GM20431 (cell line): ENCODE data around the gene SLC43A2.
"Not testable (repeated sequence)": the region's sequence is repeated elsewhere in the genome, so short reads cannot be mapped to it uniquely, and the experiment has no call there.

Source experiments
- in situ Hi-C: fragments of 300-500 bp; cut with MseI, MboI; formaldehyde crosslinking; loops from one replicate; pipeline ENCODE4 v1.15.0; 2020; ENCODE audit warnings: low sequenced_read_pairs; ENCODE audit not compliant: unreplicated experiment

Gene SLC43A2

DNA sequence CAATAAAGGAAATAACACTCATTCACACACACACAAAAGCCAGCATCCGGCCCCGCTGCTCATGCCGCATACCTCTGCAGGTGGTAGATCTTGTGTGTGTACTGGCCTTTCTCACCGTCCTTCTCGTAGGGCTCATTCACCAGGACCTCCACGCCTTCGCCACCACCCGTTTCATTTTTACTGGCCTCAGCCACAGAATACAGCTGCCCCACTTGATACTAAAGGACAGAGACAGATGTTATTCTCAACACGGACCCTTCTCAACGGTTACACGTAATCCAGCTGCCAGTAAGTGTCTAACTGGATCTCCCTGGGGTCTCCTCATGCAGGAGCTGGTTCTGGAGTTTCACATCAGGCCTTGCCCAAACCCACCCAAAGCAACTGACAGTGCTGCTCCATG lies 75.7 kb downstream of the SLC43A2 start:
- in situ Hi-C loops, result no loop called here

DNA sequence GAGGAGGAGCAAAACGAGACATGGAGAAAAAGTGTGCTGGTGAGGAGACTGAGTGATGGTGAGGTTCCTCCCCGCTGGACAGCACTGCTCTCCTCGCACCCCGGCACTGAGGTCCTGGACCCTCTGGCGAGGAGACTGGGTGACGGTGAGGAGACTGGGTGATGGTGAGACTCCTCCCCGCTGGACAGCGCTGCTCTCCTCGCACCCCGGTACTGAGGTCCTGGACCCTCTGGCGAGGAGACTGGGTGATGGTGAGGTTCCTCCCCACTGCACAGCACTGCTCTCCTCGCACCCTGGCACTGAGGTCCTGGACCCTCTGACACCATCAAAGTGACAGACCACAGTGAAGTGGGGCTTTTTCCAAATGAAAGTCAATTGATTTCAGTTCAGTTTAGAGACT lies 76.9 kb downstream of the SLC43A2 start:
- in situ Hi-C loops, result no loop called here

DNA sequence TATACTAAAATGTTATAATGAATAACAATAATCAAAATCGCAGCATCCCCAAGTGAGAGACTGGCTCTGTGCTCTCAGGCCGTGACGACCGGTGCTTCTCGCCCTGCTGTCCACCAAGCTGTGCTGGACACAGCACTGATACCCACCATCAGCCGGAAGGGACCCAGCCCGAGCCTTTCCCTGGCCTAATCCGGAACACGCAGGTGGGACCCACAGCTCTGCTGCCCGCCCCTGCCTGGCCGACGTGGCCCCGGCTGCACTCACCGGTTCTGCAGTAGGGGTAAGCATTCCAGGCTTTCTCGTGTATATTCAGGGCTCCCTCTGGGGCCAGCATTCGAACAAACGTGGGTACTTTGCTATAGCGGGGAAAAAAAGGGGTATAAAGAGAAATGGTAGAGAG lies 80.6 kb downstream of the SLC43A2 start:
- in situ Hi-C loops, result no loop called here

DNA sequence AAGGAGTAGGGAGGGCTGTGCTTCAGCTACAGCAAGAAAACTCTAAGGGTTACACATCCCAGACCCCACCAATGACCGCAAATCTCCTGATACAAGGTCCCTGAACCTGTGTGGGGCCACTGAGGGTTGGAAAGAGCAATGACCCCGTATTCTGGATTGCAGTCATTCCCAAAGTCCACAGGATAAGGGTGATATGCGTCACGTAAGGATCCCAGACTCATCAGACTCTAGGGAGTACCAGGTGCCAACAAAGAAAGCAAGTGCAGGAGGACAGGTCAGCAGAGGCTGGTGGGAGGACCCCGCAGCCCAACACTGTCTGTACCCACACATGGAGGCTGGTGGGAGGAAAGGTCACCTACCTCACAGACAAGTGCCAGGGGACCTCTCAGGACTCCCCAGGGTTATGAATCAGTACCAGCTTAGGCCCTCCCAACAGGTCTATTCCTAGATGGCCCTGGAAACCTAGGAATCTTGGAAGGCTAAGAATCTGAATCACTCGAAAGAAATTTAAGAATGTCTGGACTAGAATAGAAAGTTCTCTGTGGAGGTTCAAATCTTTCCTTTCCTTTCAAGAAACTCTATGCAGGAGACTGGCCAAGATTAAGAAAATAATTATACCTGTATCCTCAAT lies 82.2 kb downstream of the SLC43A2 start:
- in situ Hi-C loops, result no loop called here

DNA sequence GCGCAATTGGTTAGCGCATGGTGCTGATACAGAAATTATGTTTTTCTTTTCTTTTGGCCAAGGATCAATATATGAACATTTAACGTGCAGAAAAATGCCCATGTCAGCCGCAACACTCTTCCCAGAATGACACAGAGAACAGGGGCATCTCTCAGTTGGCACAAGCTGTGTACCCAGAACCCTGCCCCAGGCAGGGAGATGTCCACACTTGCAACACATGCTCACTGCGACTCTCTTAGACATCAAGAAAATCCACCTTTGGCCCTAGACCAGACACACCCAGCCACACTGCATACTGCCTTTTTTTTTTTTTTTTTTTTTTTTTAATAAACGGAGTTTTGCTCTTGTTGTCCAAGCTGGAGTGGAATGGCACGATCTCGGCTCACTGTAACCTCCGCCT lies 83.0 kb downstream of the SLC43A2 start:
- in situ Hi-C loops, result no loop called here

DNA sequence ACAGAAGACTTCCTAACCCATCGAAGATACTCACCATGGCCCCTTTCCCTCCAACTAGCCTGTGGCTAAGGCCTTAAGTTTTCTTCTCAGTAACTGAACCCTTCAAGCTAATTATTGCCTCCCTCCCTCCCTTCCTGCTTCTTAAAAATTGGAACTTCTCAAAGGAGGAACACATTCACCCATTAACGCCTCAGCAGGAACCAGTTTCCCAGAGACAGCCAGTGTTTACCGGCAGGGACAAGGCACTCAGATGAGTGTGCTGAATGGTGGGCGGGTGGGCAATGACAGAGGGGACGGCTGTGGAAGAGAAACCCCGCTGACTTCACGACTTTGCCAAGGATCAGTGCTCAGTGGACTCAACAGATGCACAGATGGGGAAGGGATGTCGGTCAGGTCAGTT lies 86.3 kb downstream of the SLC43A2 start:
- in situ Hi-C loops, result no loop called here

DNA sequence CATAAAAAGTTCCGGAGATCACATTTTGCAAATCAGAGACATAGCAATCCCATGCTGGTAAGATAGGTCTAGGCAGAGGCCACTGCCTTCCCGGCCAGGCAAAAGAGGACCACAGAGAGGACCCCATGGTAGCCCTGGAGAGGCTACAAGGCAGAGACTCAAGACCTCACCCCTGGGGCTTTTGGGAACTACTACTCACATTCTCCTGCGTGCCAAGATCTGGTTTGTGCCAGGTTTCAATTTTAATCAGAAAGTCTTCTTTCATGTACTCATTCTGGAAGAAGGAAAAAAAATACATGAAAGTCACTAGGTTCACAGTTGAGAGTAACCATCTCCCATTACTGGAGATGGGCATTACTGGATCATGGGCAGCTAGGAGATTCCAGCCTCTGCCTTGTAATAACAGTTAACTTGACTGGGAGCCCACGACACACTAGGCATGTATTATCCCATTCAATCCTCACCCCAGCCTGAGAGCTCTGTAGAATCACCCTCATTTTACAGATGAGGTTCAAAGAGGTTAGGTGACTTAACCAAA lies 87.2 kb downstream of the SLC43A2 start:
- in situ Hi-C loops, result no loop called here

DNA sequence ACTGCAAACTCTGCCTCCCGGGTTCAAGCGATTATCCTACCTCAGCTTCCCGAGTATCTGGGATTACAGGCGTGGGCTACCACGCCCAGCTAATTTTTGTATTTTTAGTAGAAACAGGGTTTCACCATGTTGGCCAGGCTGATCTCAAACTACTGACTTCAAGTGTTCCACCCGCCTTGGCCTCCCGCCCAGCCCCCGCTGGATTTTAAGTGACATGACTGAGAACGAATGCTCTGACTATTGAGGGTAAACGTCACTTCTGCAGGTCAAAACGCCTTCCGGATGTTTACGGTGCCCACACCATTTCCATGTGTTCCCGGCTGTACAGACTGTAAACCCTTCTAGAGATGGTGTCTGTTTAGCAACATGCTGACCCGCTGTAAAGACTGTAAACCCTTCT lies 88.8 kb downstream of the SLC43A2 start:
- in situ Hi-C loops, result no loop called here

DNA sequence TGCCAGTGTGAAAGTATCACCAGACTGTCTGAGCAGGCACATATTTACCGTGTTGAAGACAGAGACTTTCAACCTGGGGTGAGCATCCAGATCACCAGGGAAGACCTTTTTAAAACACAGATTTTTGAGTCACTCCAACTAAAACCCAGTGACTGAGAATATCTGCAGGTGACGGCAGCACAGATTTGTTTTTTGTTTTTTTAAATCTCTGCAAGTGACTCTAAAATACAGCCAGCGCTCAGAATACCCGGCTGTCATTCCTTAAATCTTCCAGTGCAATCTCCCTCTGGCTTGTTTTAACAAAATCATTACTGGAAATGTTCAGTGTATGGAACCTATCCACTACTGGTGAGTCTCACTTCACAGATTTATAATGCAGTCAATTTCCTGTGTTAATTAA lies 92.9 kb downstream of the SLC43A2 start:
- in situ Hi-C loops, result no loop called here

DNA sequence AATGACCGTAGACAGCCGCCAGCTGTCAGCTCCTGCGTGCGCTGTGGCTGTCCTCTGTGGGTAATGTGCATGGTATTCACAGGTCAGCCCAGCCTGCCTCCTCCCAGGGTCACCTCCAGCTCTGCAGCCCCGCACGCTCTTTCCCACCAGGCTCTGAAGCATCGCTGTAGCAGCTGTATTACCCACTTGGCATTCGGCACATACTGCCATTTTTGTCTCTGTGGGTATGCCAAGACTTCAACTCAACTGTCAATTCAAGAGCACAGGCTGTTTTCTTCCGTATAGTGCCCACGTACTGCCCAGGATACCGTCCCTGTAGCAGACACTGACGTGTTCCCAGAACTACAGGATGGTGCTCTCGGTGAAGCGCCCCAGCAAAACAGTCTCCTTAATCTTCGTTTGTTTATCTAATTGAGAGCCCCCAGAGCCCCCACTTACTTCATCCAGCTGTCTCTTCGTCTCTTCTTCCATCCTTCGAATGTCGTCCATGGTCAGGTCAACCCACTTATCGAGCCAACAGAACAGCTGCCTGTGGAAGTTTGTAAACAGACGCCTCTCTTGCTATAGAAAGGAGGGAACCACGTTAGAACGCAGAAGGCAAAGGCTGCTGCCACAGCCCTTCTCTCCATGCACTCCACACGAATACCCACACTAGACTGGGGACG lies 94.8 kb downstream of the SLC43A2 start:
- in situ Hi-C loops, result no loop called here

DNA sequence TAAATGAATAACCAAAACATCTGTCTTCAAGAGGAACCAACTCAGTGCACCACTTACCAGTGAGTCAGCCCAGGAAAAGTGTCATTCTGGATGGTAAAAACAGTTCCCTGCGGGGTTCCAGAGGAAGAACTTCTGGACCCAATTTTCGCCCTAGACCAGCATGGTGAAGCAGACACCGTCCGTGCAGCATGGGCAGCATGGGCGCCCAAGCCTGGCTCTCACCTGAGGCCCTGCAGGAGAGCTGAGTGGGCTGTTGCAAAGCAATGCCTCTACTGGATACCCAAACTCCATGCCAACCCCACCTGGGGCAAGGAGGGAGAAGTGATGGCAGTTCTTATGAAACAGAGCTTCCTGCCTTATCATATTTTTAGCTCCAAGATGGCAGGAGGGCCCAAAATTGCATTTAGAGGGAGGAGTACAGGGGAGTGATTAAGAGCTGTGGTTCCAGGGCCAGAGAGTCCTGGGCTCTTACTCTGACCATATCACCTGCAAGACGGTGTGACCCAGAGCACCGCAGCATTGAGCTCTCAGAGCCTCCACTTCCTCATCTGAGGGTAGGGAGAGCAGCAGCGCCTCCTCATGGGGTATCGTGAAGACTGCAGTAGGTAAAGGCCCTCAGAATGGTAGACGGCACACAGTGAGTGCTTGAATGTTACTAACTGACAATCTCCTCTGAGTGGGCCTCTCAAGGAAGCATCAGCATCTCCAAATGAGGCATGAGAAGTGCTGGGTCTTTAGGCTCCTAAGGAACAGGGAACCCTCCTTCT lies 95.6 kb downstream of the SLC43A2 start:
- in situ Hi-C loops, result no loop called here

DNA sequence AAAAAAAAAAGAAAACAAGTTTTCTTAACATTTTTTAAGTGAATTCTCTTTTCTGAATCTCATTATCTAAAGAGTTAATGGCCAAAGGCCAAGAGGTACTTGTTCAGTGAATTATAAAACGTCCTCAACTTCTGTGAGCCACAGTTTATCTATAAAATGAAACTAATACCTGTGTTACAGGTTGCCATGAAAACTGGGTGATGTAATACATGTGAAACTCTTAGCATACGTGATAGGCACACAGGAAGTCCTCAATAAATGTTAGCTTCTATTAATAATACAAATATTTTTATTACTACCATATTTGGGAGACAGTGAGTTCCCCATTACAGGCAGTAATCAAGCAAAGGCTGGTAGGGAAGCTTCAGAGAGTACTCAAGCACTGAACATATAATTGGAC lies 98.8 kb downstream of the SLC43A2 start:
- in situ Hi-C loops, result no loop called here

DNA sequence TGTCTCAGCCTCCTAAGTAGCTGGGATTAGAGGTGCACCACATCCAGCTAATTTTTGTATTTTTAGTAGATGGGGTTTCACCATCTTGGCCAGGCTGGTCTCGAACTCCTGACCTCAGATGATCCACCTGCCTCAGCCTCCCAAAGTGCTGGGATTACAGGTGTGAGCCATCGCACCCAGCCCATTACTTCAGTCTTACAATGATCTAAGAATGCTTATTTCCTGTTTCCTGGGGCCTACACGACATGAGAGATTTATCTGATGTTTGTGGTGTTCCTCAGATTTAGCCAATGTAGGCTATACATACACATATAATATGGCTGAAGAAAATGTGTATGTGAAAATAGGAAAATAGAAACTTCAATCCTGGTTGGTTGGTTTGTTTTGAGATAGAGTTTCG lies 101.8 kb downstream of the SLC43A2 start:
- in situ Hi-C loops, result not testable (repeated sequence)

DNA sequence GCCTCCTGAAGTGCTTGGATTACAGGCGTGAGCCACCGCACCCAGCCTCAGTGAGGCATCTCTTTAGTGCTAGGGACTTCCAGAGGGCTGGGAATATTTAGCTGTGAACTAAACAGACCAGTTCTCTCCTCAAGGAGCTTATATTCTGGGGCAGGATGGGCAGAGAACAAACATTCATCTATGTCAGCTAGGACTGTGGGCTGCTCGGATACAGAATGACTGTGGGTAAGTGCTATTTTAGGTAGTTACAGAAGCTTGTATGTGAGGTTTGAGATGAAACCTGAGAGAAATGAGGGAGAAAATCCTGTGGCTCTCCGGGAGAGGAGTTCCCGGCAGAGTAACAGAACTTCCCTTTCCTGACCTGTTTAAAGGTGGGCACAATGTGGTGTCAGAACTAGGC lies 106.0 kb downstream of the SLC43A2 start:
- in situ Hi-C loops, result loop anchor here (25.0 kb wide), 2 partner anchors 160 to 260 kb away; partner anchors contain the start of gene BHLHA9

DNA sequence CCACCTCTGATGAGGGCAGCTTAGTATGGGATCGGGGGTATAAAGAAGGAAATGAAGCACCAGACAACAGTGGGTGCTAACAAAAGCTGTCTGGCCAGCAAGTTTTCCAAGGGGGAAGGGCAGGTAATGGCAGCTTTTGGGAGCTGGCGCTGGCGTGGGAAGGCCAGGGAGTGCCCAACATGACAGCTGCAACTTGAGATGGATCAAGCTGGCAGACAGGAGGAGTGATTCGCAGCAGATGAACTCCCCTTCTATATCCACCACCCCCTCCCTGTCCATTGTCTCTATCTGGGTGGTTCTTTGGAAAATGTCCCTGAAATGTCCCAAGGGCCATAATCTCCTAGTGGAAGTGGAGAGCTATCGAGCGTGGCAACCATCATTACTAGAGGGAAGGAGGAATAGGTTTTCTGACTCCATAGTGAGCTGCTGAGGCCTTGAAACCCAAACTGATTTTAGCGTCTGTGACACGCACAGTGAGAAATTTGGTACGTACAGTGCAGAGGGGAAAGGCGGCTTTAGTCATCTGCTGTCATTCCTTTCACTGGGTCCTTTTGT lies 107.5 kb downstream of the SLC43A2 start:
- in situ Hi-C loops, result loop anchor here (25.0 kb wide), 2 partner anchors 159 to 259 kb away; partner anchors contain the start of gene BHLHA9

DNA sequence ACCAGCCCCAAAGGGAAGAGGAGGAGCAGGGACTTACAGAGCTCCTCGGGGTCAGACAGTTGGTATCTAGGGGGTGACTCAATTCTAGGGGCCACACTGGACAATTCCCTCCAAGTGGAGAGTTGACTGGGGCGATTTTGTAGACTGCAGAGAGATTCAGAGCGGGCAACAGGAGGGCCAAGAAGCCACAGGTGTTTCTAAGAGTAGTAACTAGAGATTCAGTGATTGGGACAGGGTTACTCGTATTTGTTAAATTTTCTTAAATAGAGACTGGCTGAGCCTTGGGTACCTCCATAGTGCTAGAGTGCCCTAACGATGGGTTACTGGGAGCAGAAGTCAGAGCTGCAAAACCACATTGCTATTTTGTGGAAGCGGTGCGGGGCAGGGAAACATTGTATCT lies 109.0 kb downstream of the SLC43A2 start:
- in situ Hi-C loops, result loop anchor here (25.0 kb wide), 2 partner anchors 157 to 257 kb away; partner anchors contain the start of gene BHLHA9
